ENCODE results near the gene TBC1D19. TPM values are rescaled to one million over a fixed set of nuclear protein-coding genes. Genes with fewer than 3 reads are reported as not detected.
A peak's percentile ranks its signal among the peaks of the same experiment; 100 is the strongest.

The TBC1D19 gene
- total RNA-seq, 1 donor from 2014 or later: 9.7 TPM

DNA sequence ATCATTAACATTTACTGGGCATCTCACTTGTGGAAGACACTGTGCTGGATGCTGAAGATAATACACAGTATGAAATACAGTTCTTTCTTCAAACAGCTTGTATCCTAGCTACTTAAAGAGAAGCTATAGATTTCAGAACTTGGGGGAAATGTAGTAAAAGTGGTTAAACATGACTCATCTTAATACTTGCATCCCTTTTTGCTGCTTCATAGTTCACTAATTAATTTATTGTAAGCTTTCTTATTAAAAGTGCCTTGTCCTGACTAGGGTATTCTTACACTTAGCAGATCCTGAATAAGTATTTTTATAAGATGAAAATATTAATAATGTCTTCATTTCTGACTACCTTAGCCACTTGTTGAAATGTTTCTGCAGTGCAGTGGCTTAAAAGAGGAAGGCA is 144.0 kb downstream of the TBC1D19 start:
- TF ChIP-seq, protein P1, sequence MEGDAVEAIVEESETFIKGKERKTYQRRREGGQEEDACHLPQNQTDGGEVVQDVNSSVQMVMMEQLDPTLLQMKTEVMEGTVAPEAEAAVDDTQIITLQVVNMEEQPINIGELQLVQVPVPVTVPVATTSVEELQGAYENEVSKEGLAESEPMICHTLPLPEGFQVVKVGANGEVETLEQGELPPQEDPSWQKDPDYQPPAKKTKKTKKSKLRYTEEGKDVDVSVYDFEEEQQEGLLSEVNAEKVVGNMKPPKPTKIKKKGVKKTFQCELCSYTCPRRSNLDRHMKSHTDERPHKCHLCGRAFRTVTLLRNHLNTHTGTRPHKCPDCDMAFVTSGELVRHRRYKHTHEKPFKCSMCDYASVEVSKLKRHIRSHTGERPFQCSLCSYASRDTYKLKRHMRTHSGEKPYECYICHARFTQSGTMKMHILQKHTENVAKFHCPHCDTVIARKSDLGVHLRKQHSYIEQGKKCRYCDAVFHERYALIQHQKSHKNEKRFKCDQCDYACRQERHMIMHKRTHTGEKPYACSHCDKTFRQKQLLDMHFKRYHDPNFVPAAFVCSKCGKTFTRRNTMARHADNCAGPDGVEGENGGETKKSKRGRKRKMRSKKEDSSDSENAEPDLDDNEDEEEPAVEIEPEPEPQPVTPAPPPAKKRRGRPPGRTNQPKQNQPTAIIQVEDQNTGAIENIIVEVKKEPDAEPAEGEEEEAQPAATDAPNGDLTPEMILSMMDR (IDR thresholded peaks at IDR 0.05; ENCODE audit: insufficient read depth, low read length, severe bottlenecking): no peak
- FAIRE-seq: no peak
- no peak for DNase-seq (ENCODE audit: low read depth)
- Histone ChIP-seq H3K4me3 (ENCODE audit: low read depth, low read length) (no peak overlapping the region), H3K36me3 (ENCODE audit: control insufficient read depth, insufficient read depth, low read length) (no peaks in the 10 kb centered on the region), H3K27me3 (ENCODE audit: control insufficient read depth, insufficient read depth, low read length) (no peaks in the 10 kb centered on the region)

DNA sequence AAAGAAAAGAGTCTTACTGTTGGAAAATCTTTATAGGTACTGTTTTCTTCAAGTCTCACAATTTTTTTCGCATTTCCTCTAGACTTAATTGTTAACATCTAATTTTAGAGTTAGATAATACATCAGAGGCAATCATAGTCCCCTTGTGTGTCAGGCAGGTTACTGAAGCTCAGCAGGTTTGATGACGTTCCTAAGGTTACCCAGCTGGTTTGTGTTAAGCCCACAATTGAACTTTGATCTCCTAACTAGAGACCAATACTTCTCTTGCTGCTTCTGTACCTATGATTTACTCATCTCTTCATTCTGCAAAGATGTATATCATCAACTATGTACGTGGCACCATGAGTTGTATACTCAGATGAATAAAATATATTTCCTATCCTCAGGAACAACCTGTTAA is 145.1 kb downstream of the TBC1D19 start:
- TF ChIP-seq, protein P1 (IDR thresholded peaks at IDR 0.05; ENCODE audit: insufficient read depth, low read length, severe bottlenecking): no peak
- Histone ChIP-seq H3K36me3 (ENCODE audit: control insufficient read depth, insufficient read depth, low read length) (no peaks in the 10 kb centered on the region), H3K4me3 (ENCODE audit: low read depth, low read length) (no peak overlapping the region), H3K27me3 (ENCODE audit: control insufficient read depth, insufficient read depth, low read length) (no peaks in the 10 kb centered on the region)
- FAIRE-seq (no peak), DNase-seq (ENCODE audit: low read depth) (no peak)

DNA sequence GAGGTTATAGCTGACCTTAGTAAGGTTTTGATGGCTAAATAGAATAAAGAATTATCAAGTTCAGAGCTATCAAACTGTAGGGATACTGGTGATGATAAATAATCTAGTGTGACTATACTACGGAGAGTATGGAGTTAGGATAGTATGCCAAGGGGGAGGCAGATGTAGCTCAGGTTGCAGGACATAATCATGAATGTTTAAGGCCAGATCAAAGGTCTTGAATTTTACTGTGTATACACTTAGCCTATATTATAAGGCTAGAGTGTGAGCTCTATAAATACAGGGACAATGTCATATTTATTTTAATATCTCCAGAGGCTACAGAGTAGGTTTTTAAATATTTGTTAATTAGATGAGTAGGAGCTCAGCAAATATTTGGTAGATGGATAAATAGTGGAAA is 145.7 kb downstream of the TBC1D19 start:
- FAIRE-seq (no peak), DNase-seq (ENCODE audit: low read depth) (no peak)
- H3K36me3 ChIP-seq (ENCODE audit: control insufficient read depth, insufficient read depth, low read length): no peaks in the 10 kb centered on the region
- TF ChIP-seq, protein P1 (IDR thresholded peaks at IDR 0.05; ENCODE audit: insufficient read depth, low read length, severe bottlenecking): no peak
- H3K4me3 ChIP-seq (ENCODE audit: low read depth, low read length): no peak overlapping the region
- H3K27me3 ChIP-seq (ENCODE audit: control insufficient read depth, insufficient read depth, low read length): no peaks in the 10 kb centered on the region

DNA sequence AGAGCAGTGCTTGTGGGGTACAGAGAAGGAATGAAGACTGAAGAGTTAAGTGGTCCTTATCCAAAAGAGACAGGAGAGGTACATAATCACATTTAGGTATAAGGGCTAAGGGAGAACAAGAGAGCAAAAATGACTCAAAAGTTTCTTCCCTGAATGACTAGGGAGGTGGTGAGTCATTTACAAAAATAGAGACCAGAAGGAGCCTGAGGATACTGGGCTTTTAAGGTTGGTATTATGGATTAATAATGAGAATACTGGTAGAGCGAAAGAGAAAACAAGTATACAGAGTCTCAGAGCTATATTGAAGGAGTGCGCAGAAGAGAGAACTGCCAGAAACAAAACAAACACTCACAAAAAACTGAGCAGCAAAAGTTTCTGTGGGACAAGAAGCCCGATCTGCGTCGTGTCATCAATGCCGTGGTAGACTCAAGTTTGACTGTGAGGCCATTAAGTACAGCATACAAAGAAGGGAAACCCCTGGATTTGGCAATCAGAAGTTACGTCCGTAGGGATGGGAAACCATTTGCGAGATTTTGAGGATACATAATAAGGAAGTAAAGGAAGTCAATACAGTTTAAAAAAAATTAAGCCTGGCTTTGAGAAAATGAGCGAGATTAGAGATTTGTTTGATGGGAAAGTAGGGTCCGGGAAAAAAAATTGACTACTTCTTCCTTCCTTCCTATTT is 147.6 kb downstream of the TBC1D19 start:
- H3K36me3 ChIP-seq (ENCODE audit: control insufficient read depth, insufficient read depth, low read length): no peaks in the 10 kb centered on the region
- FAIRE-seq (no peak), DNase-seq (ENCODE audit: low read depth) (peak; percentile 34)
- TF ChIP-seq, protein P1 (IDR thresholded peaks at IDR 0.05; ENCODE audit: insufficient read depth, low read length, severe bottlenecking): no peak
- no peaks in the 10 kb centered on the region for H3K27me3 ChIP-seq (ENCODE audit: control insufficient read depth, insufficient read depth, low read length)
- H3K4me3 ChIP-seq (ENCODE audit: low read depth, low read length): no peak overlapping the region

DNA sequence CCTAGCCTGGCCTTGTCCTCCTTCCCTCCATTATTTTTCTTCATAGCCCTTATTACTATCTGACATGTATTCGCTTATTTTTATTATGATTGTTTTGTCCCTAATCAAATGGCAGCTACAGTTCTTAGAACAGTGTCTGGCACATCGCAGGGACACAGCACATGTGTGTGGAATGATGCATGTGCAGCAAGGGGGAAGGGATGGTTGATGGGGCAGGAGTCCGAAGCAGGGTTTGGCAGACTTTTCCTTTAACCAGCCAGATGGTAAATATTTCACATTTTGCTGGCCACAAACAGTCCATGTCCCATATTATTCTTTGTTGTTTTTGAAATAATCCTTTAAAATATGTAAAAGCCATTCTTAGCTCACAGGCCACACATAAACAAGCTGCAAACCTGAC is 148.5 kb downstream of the TBC1D19 start:
- TF ChIP-seq, protein P1 (IDR thresholded peaks at IDR 0.05; ENCODE audit: insufficient read depth, low read length, severe bottlenecking): no peak
- Histone ChIP-seq H3K36me3 (ENCODE audit: control insufficient read depth, insufficient read depth, low read length) (no peaks in the 10 kb centered on the region), H3K4me3 (ENCODE audit: low read depth, low read length) (no peak overlapping the region), H3K27me3 (ENCODE audit: control insufficient read depth, insufficient read depth, low read length) (no peaks in the 10 kb centered on the region)
- DNase-seq (ENCODE audit: low read depth) (no peak), FAIRE-seq (no peak)

DNA sequence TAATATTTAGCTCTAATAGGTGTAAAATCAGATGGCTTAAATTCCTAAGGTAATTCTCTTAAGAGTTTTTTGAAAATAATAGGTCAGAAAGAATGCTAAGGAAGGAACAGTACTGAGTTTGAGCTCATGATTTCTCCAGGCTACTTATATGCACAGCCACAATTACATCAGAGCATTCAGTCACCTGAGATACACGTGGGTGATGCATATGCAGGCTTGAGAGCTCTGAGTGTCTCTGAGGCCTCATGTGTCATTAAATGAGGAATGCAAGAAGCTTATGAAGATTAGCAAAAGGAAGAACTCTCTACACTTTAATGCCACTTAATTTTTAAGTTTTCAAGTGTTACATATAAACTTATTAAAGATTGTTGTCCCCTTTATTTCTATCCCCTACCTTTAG is 152.7 kb downstream of the TBC1D19 start:
- TF ChIP-seq, protein P1 (IDR thresholded peaks at IDR 0.05; ENCODE audit: insufficient read depth, low read length, severe bottlenecking): no peak
- Histone ChIP-seq H3K4me3 (ENCODE audit: low read depth, low read length) (no peak overlapping the region), H3K27me3 (ENCODE audit: control insufficient read depth, insufficient read depth, low read length) (no peaks in the 10 kb centered on the region), H3K36me3 (ENCODE audit: control insufficient read depth, insufficient read depth, low read length) (no peaks in the 10 kb centered on the region)
- FAIRE-seq (no peak), DNase-seq (ENCODE audit: low read depth) (peak; percentile 74)

Measured in bronchial epithelial cell (primary cell).